Ascending aorta (tissue), 2 donors: ENCODE data around the gene MS4A18. TPM values are rescaled to one million over a fixed set of nuclear protein-coding genes. Genes with fewer than 3 reads are reported as not detected.
"Not testable (repeated sequence)": the region's sequence is repeated elsewhere in the genome, so short reads cannot be mapped to it uniquely, and the experiment has no call there.

Source experiments
- DNase-seq, 2 donors: peaks; one replicate each; pipeline ENCODE4 v3.0.0-alpha.2; 2019; ENCODE audit warnings: low spot score in 2 of 2
- H3K27ac ChIP-seq, 2 donors: fragments of 200-600 bp; sonication (generic); one replicate each; pipeline ENCODE4 v1.5.1; 2016 to 2017; ENCODE audit warnings: mild to moderate bottlenecking in 1 of 2
- H3K27me3 ChIP-seq: fragments of 200-600 bp; sonication (generic); one replicate; pipeline ENCODE4 v1.5.1; 2017
- H3K36me3 ChIP-seq, 2 donors: fragments of 200-600 bp; sonication (generic); one replicate each; pipeline ENCODE4 v1.5.1; 2016
- H3K4me1 ChIP-seq, 2 donors: fragments of 200-600 bp; sonication (generic); one replicate each; pipeline ENCODE4 v1.5.1; 2016 to 2017; ENCODE audit warnings: mild to moderate bottlenecking in 1 of 2
- H3K4me3 ChIP-seq, 2 donors: fragments of 200-600 bp; sonication (generic); one replicate each; pipeline ENCODE4 v1.5.1; 2016 to 2017; ENCODE audit warnings: mild to moderate bottlenecking in 1 of 2
- H3K9me3 ChIP-seq, 2 donors: fragments of 200-600 bp; sonication (generic); one replicate each; pipeline ENCODE4 v1.5.1; 2016
- CTCF ChIP-seq, 3 experiments: fragments of 200-600 bp in 2 of 3; fragments of 450-650 bp in 1 of 3; sonication (generic) in 2 of 3; IDR thresholded peaks; one replicate each; pipeline ENCODE4 v1.5.1; 2016 to 2019; ENCODE audit warnings: antibody characterized with exemption in 3 of 3, mild to moderate bottlenecking in 1 of 3, moderate library complexity in 1 of 3
- intact Hi-C: fragments of 100-400 bp; cut with DNase I; formaldehyde crosslinking; loops from one replicate; pipeline ENCODE4 v1.15.1; 2023
- total RNA-seq: library from RNA; depleted of rRNA; stranded (reverse); fragments of >200 nt; gene quantifications from one replicate; pipeline ENCODE4 v1.1.0, GENCODE V29; 2016

The MS4A18 gene
- total RNA-seq: not detected

GRCh38 chr11:60724420-60724819, at the start of gene MS4A18:
Gene MS4A18, plus strand, starts transcription at chr11:60724720.
- Histone ChIP-seq H3K9me3 (no peaks in the 10 kb centered on the region), H3K36me3 (no peaks in the 10 kb centered on the region), H3K4me3 (no peak within 1 kb of the TSS), H3K27me3 (no peaks in the 10 kb centered on the region), H3K4me1 (no peaks in the 10 kb centered on the region), H3K27ac (no peak within 1 kb of the TSS)
- no peak for TF ChIP-seq CTCF (IDR thresholded peaks at IDR 0.05)
- intact Hi-C loops: no loop called here
- DNase-seq: no peak

GRCh38 chr11:60678231-60678630, 46.3 kb upstream of the MS4A18 start:
- intact Hi-C loops, H3K27ac ChIP-seq, H3K4me3 ChIP-seq, H3K9me3 ChIP-seq, H3K36me3 ChIP-seq, H3K27me3 ChIP-seq, H3K4me1 ChIP-seq, DNase-seq: not testable (repeated sequence)

GRCh38 chr11:60679879-60680278, 44.6 kb upstream of the MS4A18 start:
- Histone ChIP-seq H3K9me3 (no peaks in the 10 kb centered on the region), H3K4me3 (no peak overlapping the region), H3K27ac (no peak overlapping the region), H3K36me3 (no peaks in the 10 kb centered on the region), H3K4me1 (no peaks in the 10 kb centered on the region), H3K27me3 (no peaks in the 10 kb centered on the region)
- DNase-seq: no peak
- intact Hi-C loops: no loop called here
- TF ChIP-seq CTCF (IDR thresholded peaks at IDR 0.05): no peak

- intact Hi-C loops: no loop called here
- H3K4me3 ChIP-seq: no peak overlapping the region
- no peak for DNase-seq
- H3K27ac ChIP-seq: no peak overlapping the region
- H3K4me1 ChIP-seq: no peaks in the 10 kb centered on the region
- TF ChIP-seq CTCF (IDR thresholded peaks at IDR 0.05): no peak
- no peaks in the 10 kb centered on the region for H3K9me3 ChIP-seq
- no peaks in the 10 kb centered on the region for H3K27me3 ChIP-seq
- no peaks in the 10 kb centered on the region for H3K36me3 ChIP-seq
Observed at GRCh38 chr11:60680455-60681119, 43.9 kb upstream of the MS4A18 start.

- H3K36me3 ChIP-seq, H3K4me3 ChIP-seq, H3K27ac ChIP-seq, H3K9me3 ChIP-seq, H3K27me3 ChIP-seq, intact Hi-C loops, H3K4me1 ChIP-seq, DNase-seq: not testable (repeated sequence)
Observed at GRCh38 chr11:60684541-60684848, 40.0 kb upstream of the MS4A18 start.

- Histone ChIP-seq H3K9me3 (no peaks in the 10 kb centered on the region), H3K27me3 (no peaks in the 10 kb centered on the region), H3K4me3 (no peak overlapping the region), H3K27ac (no peak overlapping the region), H3K4me1 (no peaks in the 10 kb centered on the region), H3K36me3 (no peaks in the 10 kb centered on the region)
- intact Hi-C loops: no loop called here
- no peak for DNase-seq
- TF ChIP-seq CTCF (IDR thresholded peaks at IDR 0.05): no peak
Observed at GRCh38 chr11:60691661-60692060, 32.9 kb upstream of the MS4A18 start.

GRCh38 chr11:60699284-60699691, 25.2 kb upstream of the MS4A18 start, which contains the start of gene MS4A8:
Gene MS4A8, plus strand, starts transcription at chr11:60699612. Its CDS starts 1,249 bp downstream, at chr11:60700861.
- Histone ChIP-seq H3K9me3 (no peaks in the 10 kb centered on the region), H3K4me3 (no peak within 1 kb of the TSS), H3K36me3 (no peaks in the 10 kb centered on the region), H3K4me1 (no peaks in the 10 kb centered on the region), H3K27ac (no peak within 1 kb of the TSS), H3K27me3 (no peaks in the 10 kb centered on the region)
- DNase-seq: no peak
- intact Hi-C loops: no loop called here
- TF ChIP-seq CTCF (IDR thresholded peaks at IDR 0.05): no peak
